ENCODE results near the gene KRT77.
"Not testable (repeated sequence)": the region's sequence is repeated elsewhere in the genome, so short reads cannot be mapped to it uniquely, and the experiment has no call there.

The KRT77 gene

DNA sequence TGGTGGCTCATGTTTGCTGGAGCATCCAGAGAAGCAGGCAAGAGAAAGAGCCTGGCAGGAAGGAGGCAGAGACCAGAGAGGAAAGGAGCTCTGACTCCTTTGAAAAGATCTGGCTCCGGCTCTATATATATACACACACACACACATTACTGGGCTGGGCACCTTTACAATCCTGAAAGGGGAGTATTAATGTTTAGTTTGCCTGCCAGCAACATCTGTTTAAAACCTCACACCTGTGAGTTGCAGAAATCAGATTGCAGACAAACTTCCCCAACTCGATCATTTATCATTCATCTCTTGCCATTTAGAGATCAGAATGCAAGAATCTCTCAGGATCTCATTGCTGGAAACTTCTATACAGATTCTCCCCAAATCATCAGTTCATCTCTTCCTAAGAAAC, at the start of gene KRT77:
TSS of gene KRT77 (minus strand) at position 101 of the 400 bp plus-strand sequence. CDS start at position 11, 90 bp downstream.
- no peak for DNase-seq (ENCODE audit: low read depth in 2 of 2)

DNA sequence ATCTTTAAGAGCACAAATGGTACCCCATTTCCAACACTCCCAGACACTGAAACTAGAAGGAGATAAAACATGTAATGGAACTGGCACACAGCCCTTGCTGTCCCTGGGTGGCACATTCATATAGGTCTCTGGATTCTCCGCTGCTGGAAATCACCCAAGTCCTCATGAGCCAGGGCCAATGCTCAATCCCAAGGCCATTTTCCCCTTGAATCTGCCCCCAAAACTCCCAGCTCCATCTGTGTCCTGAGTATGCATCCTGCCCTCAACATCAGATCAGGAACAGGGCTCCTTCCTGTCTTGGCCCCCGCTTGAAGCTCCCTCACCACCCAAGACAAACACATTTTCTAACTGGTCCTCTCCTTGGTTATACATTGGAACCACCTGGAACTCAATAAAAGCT, 49.2 kb upstream of the KRT77 start:
- no peak for DNase-seq (ENCODE audit: low read depth in 2 of 2)

DNA sequence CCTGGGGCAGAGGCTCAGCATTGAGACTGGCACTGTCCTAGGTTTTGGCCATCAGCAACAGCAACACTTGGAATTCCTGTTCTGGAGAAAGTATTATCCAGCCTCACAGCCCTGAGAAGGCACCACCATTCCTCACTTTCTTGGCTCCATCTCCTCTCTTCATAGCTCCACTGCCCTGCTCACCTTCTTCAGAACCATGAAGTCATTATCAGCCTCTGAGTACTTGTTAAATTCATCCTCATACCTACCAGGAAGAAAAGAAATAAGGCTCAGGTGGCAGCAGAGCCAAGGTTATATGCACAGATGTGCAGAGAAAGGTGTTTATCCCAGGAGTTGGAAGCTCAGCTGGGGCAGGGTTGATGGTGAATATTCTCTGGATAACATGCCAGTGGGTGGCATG, 48.5 kb upstream of the KRT77 start:
- DNase-seq (ENCODE audit: low read depth in 2 of 2): no peak

DNA sequence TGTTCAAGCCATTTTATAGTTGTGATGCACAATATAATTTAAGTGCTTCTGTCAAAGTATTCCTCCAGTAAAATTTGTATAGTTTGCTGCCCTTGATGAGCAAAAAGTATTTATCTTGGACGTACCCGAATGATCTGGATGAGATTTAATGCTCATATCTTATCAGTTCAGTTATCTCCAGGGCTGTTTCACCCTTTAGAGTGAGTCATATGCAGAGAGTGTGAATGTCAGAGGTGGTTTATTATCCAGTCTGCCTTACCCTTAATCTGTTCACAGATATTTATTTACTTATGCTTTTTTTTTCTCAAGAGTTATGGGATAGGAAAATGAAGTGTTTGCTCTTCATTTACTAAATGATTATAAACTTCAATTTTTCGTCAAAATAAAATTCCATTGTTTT, 47.2 kb upstream of the KRT77 start:
- DNase-seq (ENCODE audit: low read depth in 2 of 2): not testable (repeated sequence)

DNA sequence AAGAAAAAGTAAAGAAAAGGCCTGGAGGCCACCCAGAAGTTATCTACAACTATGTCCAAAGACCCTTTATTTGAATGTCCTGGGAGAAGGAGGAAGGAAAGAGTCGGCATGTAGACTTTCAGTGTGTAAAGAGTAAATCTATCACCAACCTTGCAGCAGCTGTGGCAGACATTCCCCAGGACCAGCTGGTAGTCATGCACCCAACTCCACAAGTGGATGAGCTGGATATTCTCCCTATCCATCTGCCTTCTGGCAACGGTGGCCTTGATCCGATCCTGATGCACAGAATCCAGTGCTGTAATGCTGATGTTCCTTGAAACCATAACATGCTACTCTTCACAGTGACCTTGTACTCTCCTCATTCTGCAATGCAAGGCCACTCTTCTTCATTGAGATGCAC, 46.5 kb upstream of the KRT77 start:
- no peak for DNase-seq (ENCODE audit: low read depth in 2 of 2)

DNA sequence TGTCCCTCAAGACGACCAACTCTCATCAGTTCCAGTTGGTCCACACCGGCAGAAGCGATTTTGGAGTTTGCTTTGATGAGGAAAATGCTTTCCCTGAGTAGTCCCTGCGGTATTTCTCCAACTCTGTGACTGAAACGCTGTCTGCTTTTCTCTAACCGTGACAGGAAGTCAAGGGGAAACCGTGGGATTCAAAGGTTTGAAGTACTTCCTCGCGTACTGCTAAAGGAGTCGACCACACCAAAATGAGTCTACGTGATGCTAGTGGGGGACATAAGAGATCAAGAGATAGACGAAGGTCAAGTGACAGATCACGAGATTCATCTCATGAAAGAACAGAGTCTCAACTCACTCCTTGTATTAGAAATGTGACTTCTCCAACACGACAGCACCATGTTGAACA, 45.3 kb upstream of the KRT77 start:
- no peak for DNase-seq (ENCODE audit: low read depth in 2 of 2)

DNA sequence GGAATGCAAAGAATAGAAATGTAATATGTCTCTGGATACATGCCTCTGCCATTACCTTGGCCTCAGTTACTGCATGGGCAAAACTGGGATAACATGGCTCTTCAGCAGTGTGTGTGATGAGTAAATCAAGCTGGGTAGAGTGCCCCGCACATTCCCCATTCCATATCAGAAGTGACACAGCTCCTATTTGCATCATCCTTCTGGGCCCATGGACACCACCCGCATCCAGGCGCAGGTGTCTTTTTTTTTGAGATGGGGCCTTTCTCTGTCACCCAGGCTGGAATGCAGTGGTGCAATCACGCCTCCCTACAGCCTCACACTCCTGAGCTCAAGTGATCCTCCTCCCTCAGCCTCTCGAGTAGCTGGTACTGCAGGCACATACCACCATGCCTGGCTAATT, 42.2 kb upstream of the KRT77 start:
- DNase-seq (ENCODE audit: low read depth in 2 of 2): no peak

DNA sequence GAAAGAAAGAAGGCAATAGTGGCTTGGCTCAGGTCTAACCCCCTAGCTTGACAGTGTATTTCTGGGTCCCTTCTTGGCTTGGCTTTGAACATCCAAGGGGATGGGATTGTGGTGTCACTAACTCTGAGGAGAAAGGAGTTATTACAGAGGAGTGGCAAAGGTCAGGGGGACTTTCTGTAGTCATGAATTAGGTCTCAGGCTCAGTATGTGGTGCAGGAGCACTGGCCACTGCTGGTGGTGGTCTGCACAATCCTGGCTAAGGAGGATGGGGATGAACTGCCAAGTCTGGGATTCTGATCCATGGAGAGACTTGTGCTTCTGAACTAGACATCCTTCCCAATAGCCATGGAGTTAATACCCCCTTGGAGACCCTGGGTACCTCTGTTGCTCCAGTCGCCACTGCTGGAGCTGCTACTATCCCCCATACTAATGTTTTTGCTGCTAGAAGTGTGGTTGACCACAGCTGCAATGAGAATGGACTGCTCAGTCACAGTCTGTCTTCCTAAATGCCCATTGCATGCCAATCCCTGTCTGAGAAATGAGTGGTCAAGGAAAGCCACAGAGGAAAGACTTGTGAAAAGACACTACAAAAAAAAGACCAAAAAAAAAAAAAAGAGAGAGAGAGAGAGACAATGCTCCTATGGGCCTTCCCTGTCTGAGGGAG, 41.3 kb upstream of the KRT77 start:
- no peak for DNase-seq (ENCODE audit: low read depth in 2 of 2)

DNA sequence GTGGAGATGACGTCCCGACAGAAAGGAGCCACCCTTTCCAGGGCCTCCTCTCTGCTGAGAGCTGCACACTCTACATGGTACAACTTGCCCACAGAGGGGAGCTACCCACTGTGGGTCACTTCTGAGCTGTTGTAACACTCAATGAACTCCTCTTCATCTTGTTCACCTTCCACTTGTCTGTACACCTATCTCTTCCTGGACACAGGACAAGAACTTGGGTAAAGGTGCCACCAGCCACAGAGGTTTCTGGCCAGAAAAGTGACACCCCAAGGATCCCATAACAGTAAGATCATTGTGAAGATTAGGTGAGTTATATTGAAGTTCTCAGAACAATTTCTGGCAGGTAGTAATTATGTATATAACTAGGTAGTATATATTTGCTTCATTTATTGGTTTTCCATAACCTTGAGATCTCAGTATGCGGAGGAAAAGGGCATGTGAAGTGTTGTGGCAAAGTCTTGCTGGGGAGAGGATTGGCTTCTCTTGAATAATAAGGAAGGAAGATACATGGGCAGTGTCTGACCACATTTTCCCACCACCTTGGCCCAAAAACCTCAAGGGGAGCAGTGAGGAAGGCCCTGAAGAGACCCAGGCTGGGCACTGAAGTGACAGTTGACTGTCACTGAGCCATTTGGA, 39.6 kb upstream of the KRT77 start:
- DNase-seq (ENCODE audit: low read depth in 2 of 2): no peak

DNA sequence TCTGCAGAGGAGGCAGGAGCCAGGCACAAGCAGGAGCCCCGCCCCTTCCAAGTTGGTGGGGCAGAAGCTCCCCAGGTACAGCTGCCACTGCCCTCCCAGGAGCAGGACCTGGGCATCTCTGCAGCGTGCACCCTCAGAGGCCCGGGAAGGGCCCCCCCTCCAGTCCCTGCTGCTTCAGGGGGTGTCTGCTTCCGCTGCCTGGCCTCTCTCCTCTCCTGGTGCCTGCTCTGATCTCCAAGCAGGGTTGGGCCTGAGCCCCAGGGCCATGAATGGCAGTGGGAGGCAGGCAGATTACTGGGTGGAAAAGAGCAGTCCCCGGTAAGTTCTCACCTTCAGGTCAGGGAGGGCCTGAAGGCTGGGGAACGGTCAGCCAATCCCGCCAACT, 38.9 kb upstream of the KRT77 start:
- DNase-seq (ENCODE audit: low read depth in 2 of 2): no peak

DNA sequence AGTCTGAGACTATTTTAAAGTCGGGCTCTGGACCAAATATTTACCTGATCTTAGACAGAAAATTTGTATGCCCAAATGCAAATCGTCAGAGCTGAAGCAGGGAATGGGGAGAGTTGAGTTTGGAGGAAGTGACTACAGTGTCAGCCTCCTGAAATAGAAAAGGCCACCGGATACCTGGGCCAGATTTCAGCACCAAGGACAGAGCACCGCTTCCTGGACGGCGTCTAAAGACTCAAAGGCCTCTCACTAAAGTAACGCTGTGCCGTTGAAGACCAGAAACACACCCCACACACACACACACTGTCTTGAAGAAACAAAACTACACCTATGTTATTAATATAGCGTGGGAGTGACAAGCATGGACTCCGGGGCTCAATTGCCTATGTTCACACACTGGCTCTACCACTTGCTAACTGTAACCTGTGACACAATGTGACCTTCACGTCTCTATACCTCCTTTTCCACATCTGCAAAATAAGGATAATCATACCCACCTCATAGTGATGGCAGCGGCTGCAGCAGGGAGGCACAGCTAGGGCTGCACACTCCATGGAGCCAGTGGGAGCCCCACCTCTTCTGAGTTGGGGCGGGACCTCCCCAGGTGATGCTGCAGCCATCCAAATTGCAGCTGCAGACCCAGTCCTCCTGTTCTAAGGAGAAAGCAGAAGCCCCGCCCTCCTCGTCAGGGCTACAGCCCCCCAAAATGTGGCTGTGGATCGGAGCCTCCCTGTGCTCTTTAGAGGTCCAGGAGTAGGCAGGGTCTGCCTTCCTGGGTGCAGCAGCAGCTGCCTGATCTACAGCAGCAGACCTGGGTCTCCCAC, 38.3 kb upstream of the KRT77 start:
- peak; percentile 19 to 62 for DNase-seq (ENCODE audit: low read depth in 2 of 2)

DNA sequence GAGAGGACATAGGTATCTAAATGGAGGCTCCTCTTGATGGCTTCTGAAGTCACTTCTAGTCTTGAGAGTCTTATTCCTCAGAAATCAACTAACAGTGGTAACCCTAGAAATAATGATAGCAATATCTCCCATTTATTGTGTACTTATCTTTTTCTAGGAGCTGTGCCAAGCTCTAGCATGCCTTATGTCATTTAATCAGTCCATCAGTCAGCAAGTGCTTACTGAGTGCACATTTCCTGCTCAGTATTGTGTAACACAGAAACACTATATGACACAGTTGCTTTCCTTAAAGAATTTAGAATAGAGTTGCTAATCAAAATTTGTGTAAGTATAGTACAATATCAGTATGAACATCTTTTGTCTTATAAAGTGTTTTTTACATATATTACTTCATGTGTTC, 37.3 kb upstream of the KRT77 start:
- no peak for DNase-seq (ENCODE audit: low read depth in 2 of 2)

DNA sequence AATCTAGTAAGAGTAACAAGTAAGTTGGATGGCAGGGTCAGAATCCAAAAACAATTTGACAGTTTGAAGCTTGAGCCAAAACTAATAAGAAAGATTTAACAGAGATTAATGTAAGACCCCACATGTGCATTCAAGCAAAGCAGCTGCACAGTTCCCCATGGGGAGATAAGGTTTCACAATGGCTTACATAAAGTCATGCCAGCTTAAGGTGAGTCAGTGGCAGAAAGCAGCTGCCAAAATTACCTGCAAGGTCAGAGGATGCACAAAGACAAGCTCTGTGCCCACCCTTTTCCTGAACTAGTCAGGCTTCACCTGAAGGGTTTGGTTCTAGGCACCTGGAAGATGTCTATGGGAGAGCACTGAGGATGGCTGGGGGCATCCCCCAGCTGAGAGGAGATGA, 36.6 kb upstream of the KRT77 start:
- DNase-seq (ENCODE audit: low read depth in 2 of 2): no peak

DNA sequence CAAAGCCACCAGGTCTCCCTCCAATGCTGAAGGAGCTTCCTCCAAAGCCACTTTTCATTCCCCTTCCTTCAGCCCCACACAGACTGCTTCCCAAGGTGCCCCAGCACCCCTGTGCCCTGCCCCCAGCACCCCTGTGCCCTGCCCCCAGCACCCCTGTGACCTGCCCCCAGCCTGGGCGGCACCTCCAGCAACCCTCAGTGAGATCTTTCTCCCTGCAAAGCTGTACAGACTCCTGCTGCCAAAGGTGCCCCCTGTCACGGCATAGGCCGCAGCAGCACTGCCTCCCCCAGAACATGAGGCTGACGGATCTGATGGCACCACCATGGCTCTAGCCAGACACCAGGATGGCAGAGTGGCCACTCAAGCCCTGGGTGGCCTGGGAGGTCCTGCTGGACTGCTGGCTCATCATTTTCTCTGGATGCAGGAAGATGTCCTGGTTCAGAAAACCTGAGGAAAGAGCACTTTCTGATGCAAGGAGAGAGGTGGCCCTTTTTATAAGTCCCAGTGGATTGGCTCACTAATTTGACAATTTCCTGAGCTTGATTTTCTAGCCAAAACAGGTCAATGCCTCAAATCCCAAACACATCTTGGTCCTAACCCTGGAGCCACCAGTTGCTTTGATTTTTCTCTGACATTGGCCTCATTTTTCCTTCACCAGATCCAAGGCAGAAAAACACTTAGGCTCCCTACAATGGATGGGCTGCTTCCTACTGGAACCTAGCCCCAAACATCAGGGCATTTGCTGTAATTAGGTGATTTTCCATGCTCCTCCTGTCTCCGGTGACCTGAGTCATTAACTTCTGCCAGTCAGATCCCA, 32.7 kb upstream of the KRT77 start:
- DNase-seq (ENCODE audit: low read depth in 2 of 2): no peak

DNA sequence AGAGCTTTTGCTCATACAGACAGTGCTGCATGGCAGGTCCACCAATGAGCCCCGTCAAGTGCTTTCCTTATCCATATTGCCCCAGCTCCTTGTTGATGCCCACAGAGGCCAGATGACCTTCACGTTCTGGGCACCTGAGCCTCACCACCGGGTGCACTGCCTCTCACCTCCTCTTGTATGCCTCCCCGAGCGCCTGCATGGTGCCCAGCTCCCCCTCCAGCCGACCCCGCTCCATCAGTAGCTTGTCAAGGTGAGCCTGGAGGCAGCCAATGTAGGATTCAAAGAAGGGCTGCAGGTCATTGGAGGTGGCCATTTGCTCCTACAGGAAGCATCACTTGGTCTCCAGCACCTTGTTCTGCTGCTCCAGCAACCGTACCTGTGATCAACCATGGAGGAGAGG, 31.8 kb upstream of the KRT77 start:
- no peak for DNase-seq (ENCODE audit: low read depth in 2 of 2)

DNA sequence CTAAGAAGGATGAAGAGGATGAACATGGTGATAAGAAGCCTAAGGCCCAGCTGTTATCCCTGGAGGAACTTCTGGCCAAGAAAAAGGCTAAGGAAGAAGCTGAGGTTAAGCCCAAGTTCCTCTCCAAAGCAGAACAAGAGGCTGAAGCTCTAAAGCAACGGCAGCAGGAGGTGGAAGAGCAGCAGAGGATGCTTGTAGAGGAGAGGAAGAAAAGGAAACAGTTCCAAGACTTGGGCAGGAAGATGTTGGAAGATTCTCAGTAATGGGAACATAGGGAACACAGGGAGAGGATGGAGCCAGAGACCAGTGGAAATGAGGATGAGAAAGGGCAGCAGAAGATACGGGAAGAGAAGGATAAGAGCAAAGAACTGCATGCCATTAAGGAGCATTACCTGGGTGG, 27.5 kb upstream of the KRT77 start:
- no peak for DNase-seq (ENCODE audit: low read depth in 2 of 2)

DNA sequence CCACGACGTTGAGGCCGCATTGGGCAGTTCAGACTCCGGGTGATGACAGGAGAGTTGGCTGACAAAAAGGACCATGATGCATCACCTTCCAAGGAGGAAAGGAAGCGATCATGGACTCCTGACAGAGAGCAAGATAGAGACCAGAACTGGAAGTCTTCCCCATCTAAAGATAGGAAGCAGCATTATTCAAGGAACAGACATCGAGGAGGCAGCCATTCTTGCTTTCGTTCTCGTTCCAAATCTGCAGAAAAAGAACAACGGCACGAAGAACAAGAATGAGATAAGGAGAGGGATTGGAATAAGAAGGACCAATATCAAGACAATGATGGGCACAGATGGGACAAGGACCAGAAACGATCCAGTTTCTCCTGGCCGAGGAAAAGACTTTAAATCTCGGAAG, 27.1 kb upstream of the KRT77 start:
- no peak for DNase-seq (ENCODE audit: low read depth in 2 of 2)

DNA sequence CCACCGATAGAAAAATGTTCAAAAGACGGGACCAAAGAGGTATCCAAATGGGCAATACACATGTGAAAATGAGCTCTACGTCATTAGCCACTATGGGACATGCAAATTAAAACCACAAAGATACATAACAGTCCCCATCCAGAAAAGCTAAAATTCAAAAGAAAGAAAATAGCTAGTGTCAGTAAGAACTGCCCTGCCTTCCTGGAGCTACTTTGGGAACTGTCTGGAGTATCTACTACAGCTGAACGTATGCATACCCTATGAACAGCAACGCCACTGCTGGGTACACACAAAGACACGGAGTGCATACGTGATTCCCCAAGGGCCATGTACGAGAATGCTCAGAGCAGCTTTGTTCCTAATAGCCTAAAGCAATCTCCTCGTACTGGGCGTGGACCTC, 25.8 kb upstream of the KRT77 start:
- DNase-seq (ENCODE audit: low read depth in 2 of 2): no peak

DNA sequence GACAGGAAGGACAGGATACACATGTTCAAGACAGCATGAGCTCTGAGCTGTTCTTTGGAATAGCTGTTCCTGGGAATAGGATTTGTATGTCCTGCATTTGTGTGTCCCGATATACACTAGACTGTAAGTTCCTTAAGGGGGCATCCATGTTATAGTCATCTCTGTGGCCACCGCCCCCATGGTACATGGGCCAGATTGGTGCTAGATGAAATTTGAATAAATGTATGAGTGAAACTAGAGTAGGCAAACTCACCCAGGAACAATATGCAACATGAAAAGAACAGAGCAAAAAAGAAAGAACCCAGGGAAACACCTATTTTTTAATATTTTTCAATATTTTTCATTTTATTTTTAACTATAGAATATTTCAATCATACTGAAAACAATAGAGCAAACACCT, 25.1 kb upstream of the KRT77 start:
- no peak for DNase-seq (ENCODE audit: low read depth in 2 of 2)

DNA sequence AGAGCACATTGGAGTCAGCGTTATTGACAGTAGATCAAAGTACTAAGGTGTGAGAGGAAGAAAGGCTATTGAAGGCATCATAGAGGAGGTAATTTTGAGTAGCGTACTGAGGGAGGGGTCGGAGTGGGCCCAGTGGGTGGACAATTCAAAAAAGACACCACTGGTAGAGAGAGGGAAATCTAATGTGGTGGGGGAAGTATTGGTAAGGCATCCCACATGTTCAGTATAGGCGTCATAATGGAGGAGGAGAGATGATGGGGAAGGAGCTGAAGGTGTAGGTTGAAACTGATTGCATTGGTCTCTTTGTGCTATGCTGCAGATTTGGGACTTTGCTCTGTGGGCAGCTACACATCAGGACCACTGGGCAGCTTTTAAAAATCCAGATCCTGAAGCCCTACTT, 23.7 kb upstream of the KRT77 start:
- DNase-seq (ENCODE audit: low read depth in 2 of 2): no peak

DNA sequence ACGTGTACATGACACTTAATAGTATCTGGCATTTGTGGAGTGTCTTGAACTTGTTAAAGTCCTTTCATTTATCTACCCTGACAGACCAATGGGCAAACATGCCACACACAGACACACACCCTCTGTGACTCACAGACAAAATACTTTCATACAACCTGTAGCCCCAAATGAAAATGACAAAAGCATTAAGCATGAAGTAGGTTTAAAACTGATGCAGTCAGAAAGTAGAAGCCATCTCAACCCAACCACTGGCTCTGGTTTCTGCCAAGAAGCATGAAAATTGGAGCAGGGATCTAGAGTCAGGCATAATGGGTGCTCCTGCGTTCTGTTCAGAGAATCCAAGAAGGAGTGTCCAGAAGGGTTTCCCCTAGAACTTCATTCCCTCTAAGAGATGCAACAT, 23.1 kb upstream of the KRT77 start:
- no peak for DNase-seq (ENCODE audit: low read depth in 2 of 2)

DNA sequence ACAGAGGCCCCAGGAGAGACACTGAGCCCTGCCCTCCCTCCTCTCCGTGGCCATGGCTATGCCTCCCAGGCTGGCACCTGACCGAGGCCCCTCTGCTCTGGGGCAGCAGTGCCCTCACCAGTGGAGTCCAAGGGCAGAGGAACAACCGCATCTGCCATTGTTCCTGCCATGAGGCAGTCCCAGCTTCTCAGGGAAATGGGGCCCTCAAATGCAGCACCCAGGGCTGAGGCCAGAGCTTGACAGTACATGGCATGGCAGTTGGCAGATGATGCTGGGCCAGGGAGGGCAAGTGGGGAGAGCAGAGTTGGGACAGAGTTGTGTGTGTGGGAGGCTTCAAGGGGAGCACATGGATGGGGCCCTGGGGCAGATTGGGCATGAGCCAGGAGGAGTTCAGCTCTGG, 21.1 kb upstream of the KRT77 start:
- no peak for DNase-seq (ENCODE audit: low read depth in 2 of 2)

Data from stimulated activated CD4-positive, alpha-beta T cell treated with anti-CD3 and anti-CD28 coated beads, Interleukin-12 subunit alpha, Interleukin-12 subunit beta, amount 100 ng/mL, for 24 hours (primary cell).